ENCODE measurements around the gene CPA5.

CPA5 gene

DNA sequence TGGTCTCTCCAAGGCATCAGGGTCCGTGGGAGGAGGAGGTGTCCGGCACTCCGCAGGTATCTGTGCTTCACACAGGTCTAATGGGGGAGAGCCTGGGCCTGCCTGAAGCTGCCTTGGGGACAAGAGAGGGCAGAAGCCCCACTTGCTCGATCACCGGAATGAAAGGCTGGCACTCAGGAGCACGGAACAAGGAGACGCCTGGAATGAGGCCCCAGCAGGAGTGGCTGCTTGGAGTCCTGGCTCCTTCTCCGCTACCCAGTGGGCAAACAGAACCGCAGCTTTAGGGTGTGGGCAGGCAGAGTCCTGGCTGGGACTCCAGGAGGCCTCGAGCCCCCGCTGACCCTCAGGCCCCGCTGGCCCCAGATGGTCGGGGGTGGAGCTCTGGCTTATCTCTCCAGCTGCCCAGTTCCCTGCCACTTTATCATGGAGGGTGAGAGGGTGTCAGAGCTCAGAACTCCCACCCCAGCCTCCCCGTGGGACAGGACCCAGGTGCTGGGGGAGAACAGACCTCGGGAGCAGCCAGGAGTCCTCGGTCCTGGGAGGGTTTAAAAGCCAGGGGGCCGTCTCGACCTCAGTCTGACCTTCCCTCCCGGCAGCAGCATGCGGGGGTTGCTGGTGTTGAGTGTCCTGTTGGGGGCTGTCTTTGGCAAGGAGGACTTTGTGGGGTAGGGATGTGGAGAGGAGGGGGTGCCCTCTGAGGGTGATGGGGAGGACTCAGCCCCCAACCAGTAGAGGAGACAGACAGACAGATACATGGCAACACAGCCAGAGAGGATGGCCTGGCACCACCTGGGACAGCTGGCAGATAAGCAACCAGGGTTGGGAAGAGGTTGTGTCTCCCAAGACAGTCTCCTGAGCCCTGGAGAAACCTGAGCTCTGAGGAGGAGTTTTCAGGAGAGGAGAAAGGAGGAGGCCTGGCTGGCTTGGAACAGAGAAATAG, 35.6 kb downstream of the CPA5 start, which contains the start of gene CPA1:
TSS of gene CPA1 (plus strand) at position 574 of the 940 bp plus-strand sequence. CDS start at position 601, 27 bp downstream.
- DNase-seq = no peak

DNA sequence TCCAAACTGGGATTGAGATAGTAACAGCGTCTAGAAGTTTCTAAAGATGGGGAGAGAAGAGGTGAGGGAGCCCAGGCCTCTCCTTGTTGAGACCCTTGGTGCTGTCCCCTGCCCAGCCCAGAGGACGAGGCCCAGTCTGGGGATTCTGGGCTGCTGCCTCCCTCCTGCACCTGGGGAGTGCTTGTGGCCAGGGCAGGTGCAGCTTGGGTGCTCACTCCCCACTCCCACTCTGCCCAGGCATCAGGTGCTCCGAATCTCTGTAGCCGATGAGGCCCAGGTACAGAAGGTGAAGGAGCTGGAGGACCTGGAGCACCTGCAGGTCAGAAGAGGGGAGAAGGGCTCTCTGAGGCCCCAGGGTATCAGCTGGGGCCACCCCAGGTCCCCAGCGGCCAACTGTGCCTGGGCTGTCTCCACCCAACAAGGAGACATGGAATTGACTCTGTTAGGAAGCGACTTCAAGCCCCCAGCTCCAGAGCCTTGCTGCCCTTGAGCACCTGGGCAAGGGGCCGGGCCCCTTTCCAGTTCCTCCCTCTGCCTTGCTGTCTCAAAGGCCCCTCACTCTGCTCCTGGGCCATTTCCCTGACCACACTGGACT, 36.3 kb downstream of the CPA5 start:
- DNase-seq = no peak

DNA sequence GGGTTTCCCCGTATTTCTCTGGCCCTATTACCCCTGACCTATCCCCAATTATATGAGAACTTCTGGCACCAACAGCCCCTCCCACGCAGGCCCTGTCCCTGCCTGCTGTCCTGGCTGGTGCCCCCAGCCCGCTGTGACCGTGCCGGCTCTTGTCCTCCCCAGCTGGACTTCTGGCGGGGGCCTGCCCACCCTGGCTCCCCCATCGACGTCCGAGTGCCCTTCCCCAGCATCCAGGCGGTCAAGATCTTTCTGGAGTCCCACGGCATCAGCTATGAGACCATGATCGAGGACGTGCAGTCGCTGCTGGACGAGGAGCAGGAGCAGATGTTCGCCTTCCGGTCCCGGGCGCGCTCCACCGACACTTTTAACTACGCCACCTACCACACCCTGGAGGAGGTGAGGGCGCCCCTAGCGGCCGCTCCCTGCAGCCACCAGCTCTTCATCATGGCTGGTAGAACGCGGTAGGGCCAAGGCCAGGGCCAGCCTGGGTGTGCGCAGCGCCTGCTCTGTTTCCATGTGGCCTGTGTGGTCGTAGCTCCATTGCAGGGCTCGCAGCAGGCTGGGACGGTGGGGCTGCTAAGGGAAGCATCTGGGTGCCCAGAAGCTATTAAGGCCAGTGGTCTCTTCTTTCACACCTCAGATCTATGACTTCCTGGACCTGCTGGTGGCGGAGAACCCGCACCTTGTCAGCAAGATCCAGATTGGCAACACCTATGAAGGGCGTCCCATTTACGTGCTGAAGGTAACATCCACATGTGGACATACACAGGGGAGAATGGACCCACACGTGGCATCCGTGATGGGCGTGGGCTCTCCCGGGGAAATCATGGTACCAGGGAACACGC, 37.1 kb downstream of the CPA5 start:
- no peak for DNase-seq

DNA sequence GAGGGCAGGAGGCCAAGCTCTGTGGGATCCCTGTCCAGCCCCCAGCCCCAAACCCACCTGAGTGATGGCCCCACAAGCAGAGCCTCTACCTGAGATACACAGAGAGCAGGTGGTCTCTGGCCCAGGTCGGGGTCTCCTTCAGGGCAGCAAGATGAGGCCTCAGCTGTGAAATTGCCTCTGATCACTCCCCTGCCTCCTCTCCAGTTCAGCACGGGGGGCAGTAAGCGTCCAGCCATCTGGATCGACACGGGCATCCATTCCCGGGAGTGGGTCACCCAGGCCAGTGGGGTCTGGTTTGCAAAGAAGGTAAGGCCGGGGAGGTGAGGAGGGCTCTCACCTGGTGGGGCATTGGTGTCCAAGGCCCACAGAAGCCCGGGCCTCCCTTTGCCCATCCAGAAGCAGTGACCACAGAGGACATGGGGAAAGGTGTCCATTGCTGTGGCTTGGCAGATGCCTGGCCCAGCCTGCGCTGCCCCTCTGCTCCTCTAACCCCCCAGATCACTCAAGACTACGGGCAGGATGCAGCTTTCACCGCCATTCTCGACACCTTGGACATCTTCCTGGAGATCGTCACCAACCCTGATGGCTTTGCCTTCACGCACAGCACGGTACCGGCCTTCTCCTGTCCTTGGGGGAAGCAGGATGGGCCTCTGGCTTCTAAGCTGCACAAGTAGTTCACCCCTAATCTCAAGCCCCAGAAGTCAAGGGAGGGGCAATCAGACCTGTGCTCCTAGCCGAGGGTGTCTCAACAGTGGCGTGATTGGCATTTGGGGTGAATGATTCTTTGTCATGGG, 38.8 kb downstream of the CPA5 start:
- DNase-seq = no peak

DNA sequence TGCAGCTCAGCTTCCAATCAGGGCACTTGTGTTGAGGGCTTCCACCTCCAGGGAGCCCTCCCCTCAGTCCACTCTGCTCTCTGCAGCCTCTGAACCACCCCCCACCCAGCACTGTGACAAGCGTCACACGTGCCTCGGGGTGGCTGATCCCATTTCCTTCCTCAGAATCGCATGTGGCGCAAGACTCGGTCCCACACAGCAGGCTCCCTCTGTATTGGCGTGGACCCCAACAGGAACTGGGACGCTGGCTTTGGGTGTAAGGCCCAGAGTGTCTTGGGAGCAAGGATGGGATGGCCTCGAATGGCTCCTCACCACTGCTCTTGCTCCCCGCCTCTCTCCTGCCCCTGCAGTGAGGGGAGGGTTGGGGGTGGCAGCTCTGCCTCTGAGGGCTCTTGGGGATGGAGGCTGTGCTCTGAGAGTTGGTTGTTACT, 39.8 kb downstream of the CPA5 start:
- no peak for DNase-seq

DNA sequence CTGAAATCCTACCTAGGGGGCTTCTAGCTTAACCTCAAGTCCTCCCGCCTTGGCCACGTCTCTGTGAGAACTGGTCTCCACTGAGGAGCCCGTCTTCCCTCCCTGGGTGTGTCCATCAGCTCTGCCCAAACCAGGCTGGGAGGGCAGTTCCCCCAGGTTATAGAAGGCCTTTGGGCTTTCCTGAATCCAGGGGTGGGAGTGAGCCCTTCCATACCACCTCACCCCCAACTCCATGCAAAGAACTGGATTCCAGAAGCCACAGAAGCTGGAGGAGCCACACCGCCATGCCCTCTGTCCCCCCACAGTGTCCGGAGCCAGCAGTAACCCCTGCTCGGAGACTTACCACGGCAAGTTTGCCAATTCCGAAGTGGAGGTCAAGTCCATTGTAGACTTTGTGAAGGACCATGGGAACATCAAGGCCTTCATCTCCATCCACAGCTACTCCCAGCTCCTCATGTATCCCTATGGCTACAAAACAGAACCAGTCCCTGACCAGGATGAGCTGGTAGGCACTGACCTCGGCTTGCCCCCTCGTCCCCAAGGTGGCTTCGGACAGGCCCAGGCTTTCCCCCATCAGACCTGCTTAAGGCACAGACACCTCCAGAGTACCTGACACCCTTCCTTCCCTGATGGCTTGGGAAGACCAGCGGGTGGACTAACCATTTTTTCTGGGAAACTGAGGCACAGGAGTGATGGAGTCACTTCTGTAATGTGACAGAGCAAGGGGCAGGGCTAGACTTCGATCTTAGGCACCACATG, 40.4 kb downstream of the CPA5 start:
- DNase-seq = no peak

DNA sequence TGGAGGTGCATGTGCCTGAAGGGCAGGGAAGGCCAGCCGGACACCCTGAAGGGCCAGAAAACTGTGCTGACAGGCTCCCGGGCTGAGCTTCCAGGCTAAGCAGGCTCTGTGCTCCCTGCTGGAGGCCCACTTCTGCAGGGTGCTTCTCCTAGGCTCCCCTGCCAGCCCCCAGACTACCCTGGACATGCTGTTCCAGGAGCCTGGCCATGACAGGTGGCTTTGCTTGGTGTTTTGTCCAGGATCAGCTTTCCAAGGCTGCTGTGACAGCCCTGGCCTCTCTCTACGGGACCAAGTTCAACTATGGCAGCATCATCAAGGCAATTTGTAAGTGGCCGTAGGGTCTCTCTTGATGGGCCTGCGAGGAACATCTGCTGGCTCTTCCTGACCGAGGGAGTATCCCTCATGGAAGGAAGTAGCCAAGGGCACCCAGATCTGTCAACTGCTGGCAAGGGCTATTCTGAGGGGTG, 41.0 kb downstream of the CPA5 start:
- DNase-seq = no peak

DNA sequence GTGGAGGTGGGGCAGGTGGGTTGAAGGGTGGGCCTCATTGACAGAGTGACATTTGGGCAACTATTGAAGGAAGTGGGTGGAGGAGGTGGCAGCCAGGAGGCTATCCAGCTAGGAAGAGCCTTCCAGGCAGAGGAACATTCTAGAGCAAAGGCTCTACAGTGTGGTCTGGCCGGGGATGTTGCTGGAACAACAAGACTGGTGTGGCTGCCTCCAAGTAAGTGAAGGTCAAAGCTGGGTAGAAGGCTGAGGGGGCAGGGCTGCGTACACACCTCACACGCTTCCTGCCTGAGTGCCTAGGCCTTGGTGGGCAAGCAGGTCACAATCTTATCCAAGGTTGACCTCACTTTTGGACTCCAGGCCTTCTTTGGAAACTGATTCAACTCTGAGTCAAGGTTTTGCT, 42.3 kb downstream of the CPA5 start:
- DNase-seq = no peak

DNA sequence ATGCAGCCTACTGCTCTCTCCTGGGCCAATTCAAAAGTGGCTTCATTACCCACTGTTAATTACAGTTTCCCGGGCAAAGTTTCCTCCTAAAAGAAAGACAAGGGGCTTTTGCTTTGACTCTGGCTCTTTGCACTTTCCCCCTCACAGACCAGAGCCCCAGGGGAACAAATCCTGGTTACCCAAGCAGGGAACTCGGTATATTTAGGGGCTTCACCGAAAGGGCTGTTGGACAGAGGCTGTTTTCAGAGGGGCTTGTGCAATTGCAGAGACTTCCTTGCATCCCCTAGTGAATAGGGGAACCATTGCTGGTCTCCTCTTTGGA, 42.7 kb downstream of the CPA5 start:
- no peak for DNase-seq

DNA sequence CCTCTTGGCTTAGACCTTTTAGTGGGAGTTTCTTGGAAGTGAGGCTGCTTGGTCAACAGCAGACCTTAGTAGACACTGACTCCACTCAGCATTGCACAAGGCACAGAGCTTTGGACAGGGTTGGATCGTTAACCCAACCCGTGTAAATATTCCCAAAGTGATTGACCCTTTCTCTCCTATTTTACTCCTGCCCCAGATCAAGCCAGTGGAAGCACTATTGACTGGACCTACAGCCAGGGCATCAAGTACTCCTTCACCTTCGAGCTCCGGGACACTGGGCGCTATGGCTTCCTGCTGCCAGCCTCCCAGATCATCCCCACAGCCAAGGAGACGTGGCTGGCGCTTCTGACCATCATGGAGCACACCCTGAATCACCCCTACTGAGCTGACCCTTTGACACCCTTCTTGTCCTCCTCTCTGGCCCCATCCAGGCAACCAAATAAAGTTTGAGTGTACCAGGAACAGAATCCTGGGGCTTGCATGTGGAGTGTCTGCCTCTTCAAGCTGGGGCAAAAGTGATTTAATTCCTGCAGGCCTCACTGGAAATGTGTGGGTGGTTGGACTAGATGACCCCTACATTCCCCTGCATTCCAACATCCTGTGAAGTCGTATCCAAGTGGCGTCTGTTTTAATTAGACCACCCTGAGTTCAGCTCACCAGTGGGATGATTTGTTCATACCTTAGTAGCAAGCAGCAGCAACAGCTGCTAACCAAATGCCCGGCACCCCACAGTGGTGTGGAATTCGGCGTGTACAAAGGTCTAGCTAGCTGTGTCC, 43.2 kb downstream of the CPA5 start:
- no peak for DNase-seq

DNA sequence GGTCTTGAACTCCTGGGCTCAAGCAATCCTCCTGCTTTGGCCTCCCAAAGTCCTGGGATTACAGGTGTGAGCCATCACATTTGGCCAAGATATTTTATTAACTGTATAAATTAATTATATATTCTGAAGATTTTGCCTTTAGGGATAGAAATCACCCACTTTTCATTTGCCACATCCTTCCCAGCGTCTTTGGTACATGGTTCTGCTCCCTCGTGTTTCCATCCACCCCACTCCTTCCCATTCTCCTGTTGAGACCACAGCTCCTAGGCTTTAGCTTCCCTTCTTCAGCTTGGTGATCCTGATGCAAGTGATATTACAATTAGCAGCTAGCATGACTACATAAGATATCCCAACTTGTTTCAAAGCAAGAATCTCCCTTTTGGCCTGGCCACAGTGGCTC, 44.1 kb downstream of the CPA5 start:
- no peak for DNase-seq

DNA sequence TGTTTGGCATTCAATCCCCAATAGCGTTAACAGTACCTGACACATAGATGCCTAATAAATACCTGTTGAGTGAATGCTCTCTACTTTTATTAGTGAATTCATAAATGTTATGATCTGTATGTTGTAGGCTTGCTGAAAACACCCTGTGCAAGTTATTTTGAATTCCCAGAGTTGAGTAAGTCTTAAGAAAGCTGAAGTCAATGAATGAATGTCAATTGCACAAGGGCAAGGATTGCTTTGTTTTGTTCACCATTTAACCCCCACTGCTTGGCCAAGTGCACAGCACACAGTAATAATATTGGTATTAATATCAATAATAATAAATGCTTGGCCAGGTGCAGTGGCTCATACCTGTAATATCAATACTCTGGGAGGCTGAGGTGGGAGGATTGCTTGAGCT, 45.9 kb downstream of the CPA5 start:
- no peak for DNase-seq

DNA sequence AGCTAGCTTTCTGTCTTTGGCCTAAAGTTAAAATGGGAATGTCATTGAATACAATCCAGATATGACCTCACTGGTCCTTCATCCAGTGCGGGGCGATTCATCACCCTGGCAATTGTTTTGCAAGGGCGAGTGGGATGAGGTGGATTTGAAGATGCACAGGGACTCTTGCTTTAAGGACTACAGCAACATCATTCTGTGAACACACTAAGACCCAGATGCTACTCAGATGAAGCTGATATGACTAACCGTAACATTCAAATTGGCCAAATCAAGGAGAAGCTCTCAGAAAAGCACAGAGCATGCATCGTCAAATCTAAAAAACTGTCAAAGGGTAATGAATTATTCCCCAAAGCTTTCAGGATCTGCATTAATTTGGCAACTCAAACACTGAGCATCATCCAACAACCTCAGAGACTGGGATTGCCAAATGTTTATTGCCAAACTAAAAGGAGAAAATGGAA, 48.5 kb downstream of the CPA5 start:
- DNase-seq = no peak

DNA sequence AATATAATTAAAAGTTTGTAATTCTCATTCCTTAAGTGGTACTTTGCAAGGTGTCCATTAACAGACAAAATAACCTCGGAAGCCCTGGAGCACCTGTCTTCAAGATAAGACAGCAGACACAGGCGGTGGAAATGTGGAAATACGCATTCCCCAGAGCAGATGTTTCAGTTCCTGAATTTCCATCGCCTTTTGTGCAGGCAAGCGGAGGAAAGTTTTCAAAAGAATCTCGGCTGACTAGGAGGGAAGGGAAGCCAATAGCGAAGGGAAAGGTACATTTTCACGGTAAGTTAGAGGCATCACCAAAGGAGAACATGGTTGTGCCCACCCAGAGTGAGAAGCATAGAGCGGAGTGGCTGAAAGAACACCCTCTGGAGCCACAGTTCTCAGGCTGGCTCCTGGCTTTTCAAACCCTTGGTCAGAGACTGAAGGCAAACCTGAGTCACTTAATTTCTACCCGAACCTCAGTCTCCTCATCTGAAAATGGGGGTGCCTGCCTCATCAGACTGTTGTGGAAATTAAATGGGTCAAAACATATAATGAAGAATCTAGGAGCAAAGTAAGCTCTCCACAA, 49.3 kb downstream of the CPA5 start:
- no peak for DNase-seq

DNA sequence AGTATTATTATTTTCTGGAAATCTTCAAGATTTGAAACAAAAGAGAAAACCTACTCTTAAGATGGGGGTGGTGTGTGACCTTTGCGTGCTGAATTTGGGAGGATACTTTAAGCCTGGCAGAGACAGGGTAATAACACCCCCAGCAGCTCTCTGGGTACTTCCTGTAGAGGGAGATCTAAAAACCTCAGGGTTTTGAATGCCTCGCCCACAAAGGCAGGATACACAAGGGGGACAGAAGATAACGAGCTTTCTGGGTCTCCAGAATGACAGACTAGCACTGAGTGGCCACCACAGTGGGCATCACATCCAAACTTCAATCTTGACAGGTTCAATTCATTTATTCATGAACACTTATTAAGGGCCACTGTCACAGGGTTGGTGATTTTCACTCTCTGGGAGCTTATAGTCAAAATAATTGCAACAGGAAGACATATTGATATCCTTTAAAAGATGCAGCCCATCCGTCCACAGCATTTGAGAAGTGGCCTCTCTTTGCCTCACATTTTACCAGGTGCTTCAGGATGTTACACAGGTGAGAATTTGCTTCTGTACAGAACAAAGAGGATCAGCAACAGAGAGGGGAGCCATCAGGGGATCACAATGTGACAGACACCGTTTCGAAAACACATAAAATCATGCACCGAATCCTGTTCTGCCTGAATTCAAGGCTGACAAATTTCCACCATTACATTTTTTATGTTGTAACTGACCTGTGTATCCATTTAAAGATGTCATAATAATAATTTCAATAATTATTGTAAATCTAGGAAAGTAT, 50.0 kb downstream of the CPA5 start:
- peak; percentile 7 for DNase-seq

DNA sequence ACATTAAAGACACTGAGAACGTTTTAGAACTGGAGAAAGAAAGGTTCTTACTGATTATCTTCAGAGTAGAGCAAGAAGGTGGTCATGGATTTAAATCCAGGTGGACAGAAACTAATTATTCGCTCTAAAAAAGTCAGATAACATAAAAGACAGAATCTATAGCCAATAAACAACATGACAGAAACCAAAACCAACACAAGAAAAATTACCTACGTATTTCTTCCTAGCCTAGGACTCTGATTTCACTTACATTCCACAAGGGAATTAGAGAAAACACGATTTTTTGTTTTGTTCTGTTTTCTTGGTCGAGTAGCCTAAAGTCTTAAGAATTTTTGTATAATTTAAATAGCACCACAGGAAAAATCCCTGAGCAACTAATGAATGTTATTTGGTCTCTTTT, 50.8 kb downstream of the CPA5 start:
- DNase-seq = no peak

DNA sequence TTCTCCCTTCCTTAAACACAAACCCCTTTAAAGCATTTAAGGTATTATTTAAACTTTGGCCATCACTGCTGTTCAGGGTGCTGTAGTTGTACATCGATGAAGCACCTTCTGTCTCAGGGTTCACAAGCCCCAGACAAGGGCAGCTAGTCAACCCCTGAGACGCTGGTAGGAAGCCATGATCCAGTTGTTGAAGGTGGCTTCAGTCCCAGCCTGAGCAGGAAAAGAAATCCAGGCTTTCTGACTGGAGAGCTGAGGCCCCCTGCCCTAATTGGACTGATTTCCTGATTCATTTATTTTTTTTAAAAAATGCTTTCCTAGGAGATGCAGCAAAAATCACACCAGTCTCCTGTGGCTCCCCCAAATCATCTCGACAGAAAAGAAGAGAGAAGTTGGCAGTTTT, 51.5 kb downstream of the CPA5 start:
- DNase-seq = no peak

DNA sequence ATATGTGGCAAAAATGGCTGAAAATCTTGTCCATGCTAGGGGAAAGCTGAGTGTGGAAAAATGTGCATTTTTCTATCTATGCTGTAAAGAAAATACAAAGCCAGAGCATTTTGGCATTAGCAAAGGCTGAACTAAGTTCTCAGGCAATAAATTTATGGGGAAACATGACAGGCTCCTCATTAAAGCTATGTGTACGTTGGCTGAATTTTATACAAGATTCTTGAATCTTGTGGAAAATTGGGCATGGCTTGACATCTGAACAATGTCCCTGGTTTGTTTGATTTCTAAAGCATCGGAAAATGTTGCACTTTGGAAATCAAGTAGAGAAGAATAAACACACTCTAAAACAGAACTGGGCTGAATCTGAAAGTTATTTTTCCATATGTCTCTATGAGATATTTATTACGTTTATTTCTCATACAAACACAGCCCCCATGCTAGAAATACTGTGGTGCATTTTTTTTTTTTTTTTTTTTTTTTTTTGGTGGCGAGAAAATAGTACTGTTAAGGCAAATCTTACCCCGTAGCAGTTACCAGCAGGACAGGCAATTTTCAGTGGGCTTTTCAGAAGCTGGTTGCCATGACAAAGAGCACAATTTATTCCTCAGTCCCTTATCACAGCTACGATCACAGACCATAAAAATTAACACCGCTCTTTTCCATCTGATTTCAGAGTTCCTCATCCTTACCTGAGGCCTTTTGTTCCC, 52.6 kb downstream of the CPA5 start:
- no peak for DNase-seq

DNA sequence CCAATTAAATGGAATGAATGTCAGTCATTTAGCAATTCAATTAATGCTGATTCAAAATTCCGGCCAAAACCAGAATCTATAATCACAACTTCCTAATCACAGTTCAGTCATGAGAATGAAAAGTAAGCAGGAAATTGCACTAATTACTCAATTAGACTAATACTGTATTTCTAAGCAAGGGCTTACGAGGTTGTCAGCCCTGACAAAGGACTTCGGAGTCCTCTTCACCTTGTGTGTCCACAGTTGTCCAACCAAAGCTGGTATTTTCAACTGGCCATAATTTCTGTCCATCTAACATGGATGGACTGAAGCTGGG, 53.1 kb downstream of the CPA5 start:
- no peak for DNase-seq

All from activated effector memory CD4-positive, alpha-beta T cell treated with Interleukin-2 at 50 U/mL for 16 hours (primary cell).